RWPE2 (cell line): ENCODE data around the gene RNPC3.

Experiments
- ATAC-seq: fragments of 200-7000 bp; cut with Tn5 transposase; 3 replicates; pipeline ENCODE4 v1.9.1; 2021; ENCODE audit warnings: low read depth
- DNase-seq: peaks from one replicate; pipeline ENCODE4 v3.0.0-alpha.2; 2020; ENCODE audit warnings: low spot score
- H3K27ac ChIP-seq: fragments of 450-650 bp; 2 replicates; pipeline ENCODE4 v1.5.1; 2017; ENCODE audit warnings: mild to moderate bottlenecking; ENCODE audit not compliant: poor library complexity, severe bottlenecking
- H3K27me3 ChIP-seq: fragments of 250-450 bp; sonication (Bioruptor Pico); 2 replicates; pipeline ENCODE4 v1.5.1; 2021; ENCODE audit warnings: mild to moderate bottlenecking, moderate library complexity; ENCODE audit not compliant: insufficient read depth, poor library complexity, severe bottlenecking
- H3K36me3 ChIP-seq: fragments of 250-450 bp; sonication (Bioruptor Pico); 2 replicates; pipeline ENCODE4 v1.5.1; 2020; ENCODE audit warnings: low read depth, mild to moderate bottlenecking, moderate library complexity
- H3K4me1 ChIP-seq: fragments of 250-450 bp; sonication (Bioruptor Pico); 2 replicates; pipeline ENCODE4 v1.5.1; 2021; ENCODE audit warnings: mild to moderate bottlenecking, moderate library complexity; ENCODE audit not compliant: insufficient read depth, poor library complexity, severe bottlenecking
- H3K4me3 ChIP-seq: fragments of 250-450 bp; sonication (Bioruptor Pico); 2 replicates; pipeline ENCODE4 v1.5.1; 2021; ENCODE audit warnings: mild to moderate bottlenecking, moderate library complexity; ENCODE audit not compliant: severe bottlenecking
- H3K9me3 ChIP-seq: fragments of 250-450 bp; sonication (Bioruptor Pico); 2 replicates; pipeline ENCODE4 v1.5.1; 2021; ENCODE audit warnings: mild to moderate bottlenecking, moderate library complexity; ENCODE audit not compliant: severe bottlenecking
- CTCF ChIP-seq: fragments of 450-650 bp; IDR thresholded peaks from one replicate; pipeline ENCODE4 v1.5.1; 2017; ENCODE audit warnings: mild to moderate bottlenecking, moderate library complexity; ENCODE audit not compliant: poor library complexity, severe bottlenecking

Gene RNPC3

GRCh38 chr1:103525114-103525606 lies 339 bp upstream of the RNPC3 start:
- H3K9me3 ChIP-seq: no peaks in the 10 kb centered on the region
- no peaks in the 10 kb centered on the region for H3K27me3 ChIP-seq
- no peak for DNase-seq
- peaks cover 6% of the 10 kb centered on the region for H3K4me1 ChIP-seq
- peak overlapping the region; percentile 89 for H3K27ac ChIP-seq
- TF ChIP-seq CTCF: no peak
- peak; percentile 81 for ATAC-seq
- peaks cover 31% of the 10 kb centered on the region for H3K36me3 ChIP-seq
- peak overlapping the region; percentile 31 for H3K4me3 ChIP-seq

GRCh38 chr1:103527331-103527730 lies 1.8 kb downstream of the RNPC3 start:
- peaks cover 6% of the 10 kb centered on the region for H3K4me1 ChIP-seq
- no peak for DNase-seq
- ATAC-seq: no peak
- peaks cover 51% of the 10 kb centered on the region for H3K36me3 ChIP-seq
- H3K4me3 ChIP-seq: no peak overlapping the region
- no peaks in the 10 kb centered on the region for H3K27me3 ChIP-seq
- no peak overlapping the region for H3K27ac ChIP-seq
- TF ChIP-seq CTCF: no peak
- no peaks in the 10 kb centered on the region for H3K9me3 ChIP-seq

- no peak for DNase-seq
- ATAC-seq: 0 out of 3 replicates have a peak, but pooled peaks have one; percentile 15
- no peaks in the 10 kb centered on the region for H3K9me3 ChIP-seq
- H3K27ac ChIP-seq: no peak overlapping the region
- H3K4me3 ChIP-seq: no peak overlapping the region
- no peak for TF ChIP-seq CTCF
- H3K36me3 ChIP-seq: peaks cover 71% of the 10 kb centered on the region
- peaks cover 6% of the 10 kb centered on the region for H3K4me1 ChIP-seq
- H3K27me3 ChIP-seq: no peaks in the 10 kb centered on the region
Observed at GRCh38 chr1:103529746-103530145, 4.2 kb downstream of the RNPC3 start.

- H3K36me3 ChIP-seq: peaks cover 99% of the 10 kb centered on the region
Observed at GRCh38 chr1:103538226-103538625, 12.7 kb downstream of the RNPC3 start.

More at GRCh38 chr1:103538226-103538625, 12.7 kb downstream of the RNPC3 start:
- H3K4me3 ChIP-seq: no peak overlapping the region
- no peak for DNase-seq
- H3K27me3 ChIP-seq: no peaks in the 10 kb centered on the region
- ATAC-seq: no peak
- H3K4me1 ChIP-seq: no peaks in the 10 kb centered on the region
- H3K9me3 ChIP-seq: no peaks in the 10 kb centered on the region
- TF ChIP-seq CTCF: no peak
- no peak overlapping the region for H3K27ac ChIP-seq
